Lower leg skin (tissue), 3 donors: Measurements from ENCODE around the gene CAMTA1.

ENCODE experiments used
- POLR2A ChIP-seq, 2 donors: fragments of 450-650 bp; IDR thresholded peaks; one replicate each; pipeline ENCODE4 v1.6.1; 2016 to 2017; ENCODE audit warnings: antibody characterized with exemption in 2 of 2, mild to moderate bottlenecking in 1 of 2, moderate library complexity in 1 of 2
- TF ChIP-seq, protein P1 (sequence below), 3 donors: fragments of 450-650 bp; IDR thresholded peaks; one replicate each; pipeline ENCODE4 v1.5.1; 2016; ENCODE audit warnings: antibody characterized with exemption in 3 of 3, mild to moderate bottlenecking in 3 of 3, moderate library complexity in 2 of 3

DNA sequence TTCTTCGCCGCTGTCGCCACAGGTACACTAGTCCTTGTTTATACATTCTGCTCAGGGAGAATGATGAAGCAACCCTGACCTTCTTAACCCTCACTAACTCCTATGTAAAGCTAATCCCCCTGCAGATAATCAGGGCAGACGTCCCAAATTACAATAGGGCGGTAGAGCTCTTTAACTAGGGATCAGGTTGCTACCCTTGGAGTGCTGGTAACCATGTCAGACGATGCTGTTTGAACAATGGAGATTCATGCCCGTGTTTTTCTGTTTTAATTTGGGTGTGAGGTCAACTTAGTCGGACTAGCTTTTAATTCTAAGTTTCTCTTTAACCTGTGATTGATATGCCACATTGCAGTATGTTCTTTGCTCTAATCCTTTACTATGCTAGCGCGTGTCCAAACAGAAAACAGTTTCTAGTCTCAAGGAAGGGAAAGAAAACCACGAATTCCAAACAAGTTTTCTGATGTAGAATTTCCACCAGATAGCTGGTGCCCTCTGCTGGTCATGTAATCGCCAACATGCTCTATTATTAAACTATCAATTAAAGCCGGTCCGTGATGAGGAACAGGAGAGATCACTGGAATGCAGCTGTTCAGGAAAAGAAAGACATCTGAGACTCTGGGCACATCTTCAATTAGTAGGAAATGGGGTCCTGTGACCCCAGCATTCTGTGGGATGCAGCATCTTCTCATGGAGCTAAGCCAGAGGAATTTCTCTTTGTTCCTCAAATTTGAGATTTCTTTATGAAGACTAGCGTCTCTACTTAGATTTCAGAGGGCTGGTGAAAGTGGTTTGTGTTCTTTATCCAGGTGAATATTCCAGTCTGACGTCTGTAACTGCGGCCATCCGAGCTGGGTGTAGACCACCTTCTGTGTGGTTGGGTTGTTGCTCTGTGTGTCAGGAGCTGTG lies 967.5 kb downstream of the CAMTA1 start:
- TF ChIP-seq, protein P1, sequence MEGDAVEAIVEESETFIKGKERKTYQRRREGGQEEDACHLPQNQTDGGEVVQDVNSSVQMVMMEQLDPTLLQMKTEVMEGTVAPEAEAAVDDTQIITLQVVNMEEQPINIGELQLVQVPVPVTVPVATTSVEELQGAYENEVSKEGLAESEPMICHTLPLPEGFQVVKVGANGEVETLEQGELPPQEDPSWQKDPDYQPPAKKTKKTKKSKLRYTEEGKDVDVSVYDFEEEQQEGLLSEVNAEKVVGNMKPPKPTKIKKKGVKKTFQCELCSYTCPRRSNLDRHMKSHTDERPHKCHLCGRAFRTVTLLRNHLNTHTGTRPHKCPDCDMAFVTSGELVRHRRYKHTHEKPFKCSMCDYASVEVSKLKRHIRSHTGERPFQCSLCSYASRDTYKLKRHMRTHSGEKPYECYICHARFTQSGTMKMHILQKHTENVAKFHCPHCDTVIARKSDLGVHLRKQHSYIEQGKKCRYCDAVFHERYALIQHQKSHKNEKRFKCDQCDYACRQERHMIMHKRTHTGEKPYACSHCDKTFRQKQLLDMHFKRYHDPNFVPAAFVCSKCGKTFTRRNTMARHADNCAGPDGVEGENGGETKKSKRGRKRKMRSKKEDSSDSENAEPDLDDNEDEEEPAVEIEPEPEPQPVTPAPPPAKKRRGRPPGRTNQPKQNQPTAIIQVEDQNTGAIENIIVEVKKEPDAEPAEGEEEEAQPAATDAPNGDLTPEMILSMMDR (IDR thresholded peaks at IDR 0.05), result peak in 1 of 3 donors; percentile 43
- no peak for TF ChIP-seq POLR2A (IDR thresholded peaks at IDR 0.05)
